Bone marrow (tissue), 2 donors: ENCODE results near the gene SAMD4A.

ENCODE experiments used
- DNase-seq, 2 donors: peaks; one replicate each; lab custom pipeline; 2025; lab: John Stamatoyannopoulos, UW

SAMD4A gene

GRCh38 chr14:54805070-54805444 is 238.1 kb downstream of the SAMD4A start:
- DNase-seq, result no peak

GRCh38 chr14:54805445-54806322 is 238.8 kb downstream of the SAMD4A start:
- DNase-seq, result peak; percentile 58 to 81

- no peak for DNase-seq
Measured at GRCh38 chr14:54806616-54807015, 239.7 kb downstream of the SAMD4A start.

GRCh38 chr14:54807428-54807827 is 240.5 kb downstream of the SAMD4A start:
- no peak for DNase-seq

- DNase-seq, result no peak
Measured at GRCh38 chr14:54807881-54808280, 241.0 kb downstream of the SAMD4A start.

GRCh38 chr14:54808326-54809161 is 241.6 kb downstream of the SAMD4A start:
- no peak for DNase-seq

GRCh38 chr14:54809767-54810166 is 242.8 kb downstream of the SAMD4A start:
- no peak for DNase-seq

- no peak for DNase-seq
Measured at GRCh38 chr14:54812617-54813016, 245.7 kb downstream of the SAMD4A start.

- no peak for DNase-seq
Measured at GRCh38 chr14:54813081-54813480, 246.2 kb downstream of the SAMD4A start.

GRCh38 chr14:54814076-54814475 is 247.1 kb downstream of the SAMD4A start:
- DNase-seq, result no peak

- DNase-seq, result no peak
Measured at GRCh38 chr14:54815016-54815415, 248.1 kb downstream of the SAMD4A start.

GRCh38 chr14:54815515-54815914 is 248.6 kb downstream of the SAMD4A start:
- no peak for DNase-seq

- DNase-seq, result no peak
Measured at GRCh38 chr14:54816450-54816849, 249.5 kb downstream of the SAMD4A start.

- DNase-seq, result no peak
Measured at GRCh38 chr14:54817506-54817905, 250.6 kb downstream of the SAMD4A start.

- DNase-seq, result no peak
Measured at GRCh38 chr14:54818201-54819133, 251.5 kb downstream of the SAMD4A start.

- no peak for DNase-seq
Measured at GRCh38 chr14:54822685-54823084, 255.8 kb downstream of the SAMD4A start.

GRCh38 chr14:54823757-54824549 is 257.0 kb downstream of the SAMD4A start:
- DNase-seq, result no peak

- DNase-seq, result no peak
Measured at GRCh38 chr14:54828037-54828436, 261.1 kb downstream of the SAMD4A start.

GRCh38 chr14:54829486-54830224 is 262.7 kb downstream of the SAMD4A start:
- no peak for DNase-seq

GRCh38 chr14:54830650-54831049 is 263.7 kb downstream of the SAMD4A start:
- DNase-seq, result no peak
